Activated naive CD8-positive, alpha-beta T cell treated with anti-CD3 and anti-CD28 coated beads, Interleukin-2, amount 10 ng/mL, durations not matched to agents 7 days and 5 days (primary cell): ENCODE measurements around the gene PLEKHO1. TPM values are rescaled to one million over a fixed set of nuclear protein-coding genes. Genes with fewer than 3 reads are reported as not detected.
A peak's percentile ranks its signal among the peaks of the same experiment; 100 is the strongest.
"Not testable (repeated sequence)": the region's sequence is repeated elsewhere in the genome, so short reads cannot be mapped to it uniquely, and the experiment has no call there.

ENCODE experiments used
- ATAC-seq: fragments of 150-1000 bp; cut with Tn5 transposase; one replicate; pipeline ENCODE4 v1.10.0; 2021; ENCODE audit warnings: low read depth, moderate library complexity
- POLR2A ChIA-PET: fragments of 350-600 bp; sonication (Branson Sonifier 250); formaldehyde crosslinking; loops from one replicate; lab custom pipeline; 2021; ENCODE audit warnings: antibody characterized with exemption; lab: Charles Lee
- DNase-seq: peaks from one replicate; pipeline ENCODE4 v3.0.0; 2021
- H3K27ac Mint-ChIP-seq: one replicate; pipeline ENCODE4 v1.8.0; 2022; ENCODE audit warnings: mild to moderate bottlenecking, mixed read lengths
- H3K27me3 Mint-ChIP-seq: one replicate; pipeline ENCODE4 v1.8.0; 2022; ENCODE audit warnings: mild to moderate bottlenecking, moderate library complexity, mixed read lengths
- H3K36me3 Mint-ChIP-seq: one replicate; pipeline ENCODE4 v1.8.0; 2021; ENCODE audit warnings: mild to moderate bottlenecking, mixed read lengths
- H3K4me1 Mint-ChIP-seq: one replicate; pipeline ENCODE4 v1.8.0; 2021; ENCODE audit warnings: mixed read lengths
- H3K4me3 Mint-ChIP-seq: one replicate; pipeline ENCODE4 v1.8.0; 2022; ENCODE audit warnings: mild to moderate bottlenecking, moderate library complexity, mixed read lengths
- H3K9me3 Mint-ChIP-seq: one replicate; pipeline ENCODE4 v1.8.0; 2021; ENCODE audit warnings: mixed read lengths
- total RNA-seq, 2 experiments: library from RNA; stranded (reverse); gene quantifications; one replicate each; pipeline ENCODE4 v1.2.3, GENCODE V29; 2021

The PLEKHO1 gene
- total RNA-seq, 2 experiments from 2014 or later = 140 to 143 TPM

- H3K27me3 Mint-ChIP-seq = no peaks in the 10 kb centered on the region
- POLR2A ChIA-PET = interaction anchor here (1.0 kb wide), 1 partner anchor 17 kb away, joined by 4 read pairs; the partner anchor contains the start of gene PLEKHO1
- no peak overlapping the region for H3K4me3 Mint-ChIP-seq
- H3K9me3 Mint-ChIP-seq = no peaks in the 10 kb centered on the region
- no peak for DNase-seq
- peaks cover 12% of the 10 kb centered on the region for H3K36me3 Mint-ChIP-seq
- ATAC-seq = no peak
- peaks cover 6% of the 10 kb centered on the region for H3K4me1 Mint-ChIP-seq
- no peak overlapping the region for H3K27ac Mint-ChIP-seq
Observed at GRCh38 chr1:150132372-150132771, 17.3 kb upstream of the PLEKHO1 start.

- Mint-ChIP-seq H3K27me3 (no peaks in the 10 kb centered on the region), H3K9me3 (no peaks in the 10 kb centered on the region), H3K4me1 (peaks cover 4% of the 10 kb centered on the region), H3K4me3 (no peak overlapping the region), H3K27ac (no peak overlapping the region), H3K36me3 (peaks cover 13% of the 10 kb centered on the region)
- POLR2A ChIA-PET = interaction anchor here (0.5 kb wide), 1 partner anchor 16 kb away, joined by 3 read pairs; no protein-coding TSS in a partner anchor
- no peak for DNase-seq
- ATAC-seq = no peak
Observed at GRCh38 chr1:150134537-150134936, 15.2 kb upstream of the PLEKHO1 start.

- POLR2A ChIA-PET = interaction anchor here (0.6 kb wide), 1 partner anchor 57 kb away, joined by 3 read pairs; no protein-coding TSS in a partner anchor
- H3K4me3 Mint-ChIP-seq, H3K4me1 Mint-ChIP-seq, H3K9me3 Mint-ChIP-seq, ATAC-seq, H3K27ac Mint-ChIP-seq, H3K27me3 Mint-ChIP-seq, DNase-seq: not testable (repeated sequence)
- peaks cover 13% of the 10 kb centered on the region for H3K36me3 Mint-ChIP-seq
Observed at GRCh38 chr1:150135400-150135799, 14.3 kb upstream of the PLEKHO1 start.

- no peak overlapping the region for H3K4me3 Mint-ChIP-seq
- no peaks in the 10 kb centered on the region for H3K27me3 Mint-ChIP-seq
- POLR2A ChIA-PET = no interaction called here
- no peak overlapping the region for H3K27ac Mint-ChIP-seq
- H3K4me1 Mint-ChIP-seq = peaks cover 4% of the 10 kb centered on the region
- DNase-seq (no peak), ATAC-seq (no peak)
- peaks cover 18% of the 10 kb centered on the region for H3K36me3 Mint-ChIP-seq
- H3K9me3 Mint-ChIP-seq = no peaks in the 10 kb centered on the region
Observed at GRCh38 chr1:150138044-150138443, 11.7 kb upstream of the PLEKHO1 start.

- DNase-seq (no peak), ATAC-seq (no peak)
- Mint-ChIP-seq H3K27me3 (no peaks in the 10 kb centered on the region), H3K4me3 (no peak overlapping the region), H3K4me1 (peaks cover 16% of the 10 kb centered on the region), H3K36me3 (peaks cover 11% of the 10 kb centered on the region), H3K9me3 (no peaks in the 10 kb centered on the region), H3K27ac (no peak overlapping the region)
- POLR2A ChIA-PET = interaction anchor here (0.6 kb wide), 1 partner anchor 55 kb away, joined by 3 read pairs; no protein-coding TSS in a partner anchor
Observed at GRCh38 chr1:150141452-150141851, 8.3 kb upstream of the PLEKHO1 start.

GRCh38 chr1:150142083-150142482 lies 7.6 kb upstream of the PLEKHO1 start:
- H3K4me1 Mint-ChIP-seq = peaks cover 22% of the 10 kb centered on the region
- H3K9me3 Mint-ChIP-seq = no peaks in the 10 kb centered on the region
- peaks cover 13% of the 10 kb centered on the region for H3K36me3 Mint-ChIP-seq
- H3K27me3 Mint-ChIP-seq = no peaks in the 10 kb centered on the region
- POLR2A ChIA-PET = no interaction called here
- no peak for DNase-seq
- ATAC-seq = no peak
- no peak overlapping the region for H3K4me3 Mint-ChIP-seq
- H3K27ac Mint-ChIP-seq = no peak overlapping the region

- POLR2A ChIA-PET = interaction anchor here (2.8 kb wide), 1 partner anchor 17 kb away, joined by 12 read pairs; no protein-coding TSS in a partner anchor
- Mint-ChIP-seq H3K4me1 (peaks cover 40% of the 10 kb centered on the region), H3K27ac (no peak overlapping the region), H3K36me3 (peaks cover 17% of the 10 kb centered on the region), H3K9me3 (no peaks in the 10 kb centered on the region), H3K4me3 (no peak overlapping the region), H3K27me3 (peaks cover 4% of the 10 kb centered on the region)
- ATAC-seq (no peak), DNase-seq (no peak)
Observed at GRCh38 chr1:150144606-150145005, 5.1 kb upstream of the PLEKHO1 start.

GRCh38 chr1:150146016-150146415 lies 3.7 kb upstream of the PLEKHO1 start:
- POLR2A ChIA-PET = interaction anchor here (0.6 to 2.8 kb wide), 4 partner anchors 15 to 259 kb away, joined by 3 to 12 read pairs (median 4); a partner anchor contains a TSS
- not testable (repeated sequence) for H3K27ac Mint-ChIP-seq, ATAC-seq

GRCh38 chr1:150146849-150147542 lies 2.7 kb upstream of the PLEKHO1 start:
- H3K4me1 Mint-ChIP-seq = peaks cover 51% of the 10 kb centered on the region
- peak overlapping the region; percentile 44 for H3K4me3 Mint-ChIP-seq
- H3K36me3 Mint-ChIP-seq = peaks cover 25% of the 10 kb centered on the region

More at GRCh38 chr1:150146016-150146415, 3.7 kb upstream of the PLEKHO1 start:
- H3K36me3 Mint-ChIP-seq = peaks cover 18% of the 10 kb centered on the region
- not testable (repeated sequence) for H3K27me3 Mint-ChIP-seq, H3K4me3 Mint-ChIP-seq, H3K9me3 Mint-ChIP-seq, DNase-seq
- H3K4me1 Mint-ChIP-seq = peaks cover 41% of the 10 kb centered on the region

GRCh38 chr1:150148837-150149270 lies 862 bp upstream of the PLEKHO1 start:
- Mint-ChIP-seq H3K4me1 (peaks cover 66% of the 10 kb centered on the region), H3K27ac (peak overlapping the region; percentile 84), H3K36me3 (peaks cover 36% of the 10 kb centered on the region), H3K4me3 (peak overlapping the region; percentile 93), H3K9me3 (no peaks in the 10 kb centered on the region), H3K27me3 (peaks cover 4% of the 10 kb centered on the region)
- ATAC-seq (no peak), DNase-seq (no peak)
- POLR2A ChIA-PET = interaction anchor here (1.2 to 6.3 kb wide), 9 partner anchors 12 to 262 kb away, joined by 4 to 54 read pairs (median 13); a partner anchor contains a TSS

More at GRCh38 chr1:150146849-150147542, 2.7 kb upstream of the PLEKHO1 start:
- no peak for DNase-seq
- H3K27ac Mint-ChIP-seq = no peak overlapping the region
- no peaks in the 10 kb centered on the region for H3K9me3 Mint-ChIP-seq
- POLR2A ChIA-PET = interaction anchor here (1.0 to 2.8 kb wide), 5 partner anchors 9 to 260 kb away, joined by 3 to 12 read pairs (median 4); a partner anchor contains a TSS
- peaks cover 4% of the 10 kb centered on the region for H3K27me3 Mint-ChIP-seq
- no peak for ATAC-seq

GRCh38 chr1:150150133-150151021 lies 661 bp downstream of the PLEKHO1 start:
- peaks cover 48% of the 10 kb centered on the region for H3K36me3 Mint-ChIP-seq
- POLR2A ChIA-PET = interaction anchor here (0.6 to 6.3 kb wide), 24 partner anchors 8 to 307 kb away, joined by 3 to 54 read pairs (median 4); a partner anchor contains a TSS
- no peak for DNase-seq
- peak overlapping the region; percentile 95 for H3K4me3 Mint-ChIP-seq
- ATAC-seq = no peak
- H3K9me3 Mint-ChIP-seq = no peaks in the 10 kb centered on the region
- H3K27me3 Mint-ChIP-seq = peaks cover 4% of the 10 kb centered on the region
- H3K4me1 Mint-ChIP-seq = peaks cover 68% of the 10 kb centered on the region
- H3K27ac Mint-ChIP-seq = peak overlapping the region; percentile 96

- peaks cover 4% of the 10 kb centered on the region for H3K27me3 Mint-ChIP-seq
- peaks cover 74% of the 10 kb centered on the region for H3K4me1 Mint-ChIP-seq
- ATAC-seq (peak; percentile 76), DNase-seq (peak; percentile 78)
- no peaks in the 10 kb centered on the region for H3K9me3 Mint-ChIP-seq
- H3K36me3 Mint-ChIP-seq = peaks cover 59% of the 10 kb centered on the region
- H3K27ac Mint-ChIP-seq = peak overlapping the region; percentile 96
- peak overlapping the region; percentile 95 for H3K4me3 Mint-ChIP-seq
- POLR2A ChIA-PET = interaction anchor here (0.6 to 6.3 kb wide), 23 partner anchors 10 to 308 kb away, joined by 3 to 54 read pairs (median 5); partner anchors contain the start of gene ANP32E
Observed at GRCh38 chr1:150151291-150152181, 1.8 kb downstream of the PLEKHO1 start.
